GM19328 (cell line): Measurements from ENCODE around the gene BCKDHA.

Source experiments
- ATAC-seq: cut with Tn5 transposase; IDR thresholded peaks from one replicate; pipeline ENCODE4 v1.9.1; 2021; ENCODE audit warnings: mild to moderate bottlenecking, moderate library complexity; ENCODE audit not compliant: unreplicated experiment

The BCKDHA gene

GRCh38 chr19:41397086-41398049 lies at the start of gene BCKDHA, which contains the start of gene EXOSC5:
Gene BCKDHA, plus strand, starts transcription at chr19:41397818. Its CDS starts 10 bp downstream, at chr19:41397828.
Gene EXOSC5, minus strand, starts transcription at chr19:41397359. Its CDS starts 31 bp downstream, at chr19:41397328.
- ATAC-seq = peak; percentile 77

- no peak for ATAC-seq
These were observed 46.8 kb upstream of the BCKDHA start for GRCh38 chr19:41350735-41351338.

GRCh38 chr19:41351339-41352245 lies 46.0 kb upstream of the BCKDHA start:
- ATAC-seq = peak; percentile 45

GRCh38 chr19:41352279-41352608 lies 45.4 kb upstream of the BCKDHA start:
- no peak for ATAC-seq

- no peak for ATAC-seq
These were observed 44.8 kb upstream of the BCKDHA start for GRCh38 chr19:41352609-41353465.

GRCh38 chr19:41353466-41354342 lies 43.9 kb upstream of the BCKDHA start, which contains the start of gene TGFB1:
Gene TGFB1, minus strand, starts transcription at chr19:41353922. Its CDS starts 878 bp downstream, at chr19:41353044.
- peak; percentile 38 for ATAC-seq

- ATAC-seq = no peak
These were observed 43.2 kb upstream of the BCKDHA start for GRCh38 chr19:41354343-41354953.

GRCh38 chr19:41355035-41355434 lies 42.6 kb upstream of the BCKDHA start:
- no peak for ATAC-seq

- no peak for ATAC-seq
These were observed 41.8 kb upstream of the BCKDHA start for GRCh38 chr19:41355802-41356201.

GRCh38 chr19:41356984-41357739 lies 40.5 kb upstream of the BCKDHA start:
- no peak for ATAC-seq

GRCh38 chr19:41357746-41358145 lies 39.9 kb upstream of the BCKDHA start:
- no peak for ATAC-seq

GRCh38 chr19:41359741-41360140 lies 37.9 kb upstream of the BCKDHA start:
- no peak for ATAC-seq

GRCh38 chr19:41362143-41362847 lies 35.3 kb upstream of the BCKDHA start:
- ATAC-seq = no peak

- no peak for ATAC-seq
These were observed 34.3 kb upstream of the BCKDHA start for GRCh38 chr19:41363371-41363752.

- ATAC-seq = peak; percentile 85
These were observed 33.7 kb upstream of the BCKDHA start, which contains the start of gene B9D2 for GRCh38 chr19:41363753-41364523. Gene B9D2, minus strand, starts transcription at chr19:41364149. Its CDS starts 630 bp downstream, at chr19:41363519.
